Colon (tissue), 2 donors: ENCODE data around the gene CCDC81.

ENCODE experiments used
- FAIRE-seq: peaks from 2 replicates; lab custom pipeline; 2012; peaks lifted over from hg19 to GRCh38; lab: Jason Lieb, UNC
- donor health status: control.
- donor health status: control.

Gene CCDC81

DNA sequence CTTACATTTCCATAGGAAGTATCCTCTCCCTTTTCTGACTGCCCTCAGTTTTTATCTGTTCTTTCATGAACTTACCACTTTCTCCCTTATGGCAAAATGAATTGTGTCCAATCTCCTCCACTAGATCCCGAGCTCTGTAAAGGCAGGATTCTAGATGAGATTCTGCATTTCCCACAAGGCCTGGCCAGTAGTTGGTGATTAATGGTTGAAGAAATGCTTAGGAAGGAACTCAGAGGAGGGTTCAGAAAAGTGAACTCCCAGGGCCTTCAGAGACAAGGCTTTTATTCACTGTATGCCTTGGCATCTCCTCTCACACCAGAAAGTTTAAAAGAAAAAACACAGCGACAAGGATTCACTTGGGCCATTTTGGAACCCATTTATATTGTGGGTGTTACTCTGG, 66.2 kb downstream of the CCDC81 start:
- FAIRE-seq = no peak

DNA sequence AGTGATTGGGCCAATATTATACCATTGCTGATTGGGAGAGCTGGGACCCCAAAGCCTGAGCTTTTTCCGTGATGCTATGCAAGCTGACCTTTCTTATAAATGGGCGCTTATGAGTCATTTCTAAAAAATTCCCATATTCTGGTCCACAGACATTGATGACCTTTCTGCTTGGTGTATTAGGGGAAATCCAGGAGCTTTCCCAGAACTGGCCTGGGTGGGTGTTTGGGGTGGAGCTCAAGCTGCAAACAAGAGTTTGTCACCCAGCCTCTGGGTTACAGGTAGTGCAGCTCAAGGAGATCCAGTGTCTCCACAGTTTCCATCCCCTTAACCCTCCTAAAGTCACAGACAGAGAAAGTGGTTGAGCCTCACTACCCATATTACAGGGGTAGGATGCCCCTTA, 67.7 kb downstream of the CCDC81 start:
- FAIRE-seq = no peak

DNA sequence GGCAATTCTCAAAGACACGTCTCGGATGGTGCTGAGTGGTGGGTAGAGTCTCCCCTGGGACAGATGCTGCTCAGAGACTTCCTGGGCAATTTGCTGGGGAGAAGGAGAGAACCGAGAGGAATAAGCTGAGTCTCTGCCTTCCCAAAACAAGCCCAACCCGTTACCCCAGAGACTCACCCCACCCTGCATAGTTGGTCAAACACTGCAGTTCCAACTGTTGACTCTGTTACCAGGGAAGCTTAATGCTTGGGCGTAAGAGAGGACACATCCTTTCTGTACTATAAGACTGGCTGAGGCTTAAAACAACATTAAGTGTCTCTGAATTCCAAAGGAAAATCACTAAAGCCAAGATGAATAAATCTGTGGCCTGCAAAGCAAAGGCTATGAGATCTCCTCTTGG, 68.1 kb downstream of the CCDC81 start:
- FAIRE-seq = no peak

GRCh38 chr11:86443415-86443814, 68.7 kb downstream of the CCDC81 start:
- FAIRE-seq = no peak

- no peak for FAIRE-seq
Observed at GRCh38 chr11:86444981-86445380, 70.3 kb downstream of the CCDC81 start.

DNA sequence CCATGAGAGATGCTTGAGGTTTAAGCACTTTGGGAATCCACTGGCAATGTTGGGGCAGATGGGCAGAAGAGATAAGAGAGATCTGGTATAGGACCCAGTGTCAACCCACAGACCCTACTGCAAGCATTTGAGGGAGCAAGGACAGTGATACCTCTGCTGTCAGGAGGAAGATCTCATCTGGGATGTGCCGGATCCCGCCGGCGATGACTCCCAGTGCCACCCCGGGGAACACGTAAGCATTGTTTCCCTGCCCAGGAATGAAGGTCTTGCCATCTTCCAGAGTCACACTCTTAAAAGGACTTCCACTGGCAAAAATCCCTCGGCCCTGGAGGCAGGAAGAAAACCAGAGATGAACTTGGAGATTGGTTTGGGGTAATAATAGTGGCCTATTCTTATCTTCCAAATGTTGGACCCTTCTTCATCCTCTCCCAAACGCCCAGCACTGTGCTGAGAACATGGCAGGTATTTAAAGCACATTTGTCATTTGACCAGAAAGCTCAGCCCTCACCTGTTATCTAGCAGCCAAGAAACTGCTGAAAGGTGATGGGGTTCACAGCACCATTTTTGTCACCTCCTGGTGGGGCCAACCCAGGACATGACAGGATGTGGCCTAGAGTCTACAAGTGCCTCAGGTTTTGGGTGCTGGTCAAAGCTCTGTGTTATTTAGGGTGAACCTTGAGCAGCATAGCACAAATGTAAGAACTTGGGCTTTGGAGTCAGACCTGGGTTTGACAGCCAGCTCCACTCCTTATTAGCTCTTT, 71.7 kb downstream of the CCDC81 start:
- FAIRE-seq = no peak

- no peak for FAIRE-seq
Observed at GRCh38 chr11:86446924-86447285, 72.2 kb downstream of the CCDC81 start.

GRCh38 chr11:86447763-86448480, 73.2 kb downstream of the CCDC81 start:
- FAIRE-seq = no peak

DNA sequence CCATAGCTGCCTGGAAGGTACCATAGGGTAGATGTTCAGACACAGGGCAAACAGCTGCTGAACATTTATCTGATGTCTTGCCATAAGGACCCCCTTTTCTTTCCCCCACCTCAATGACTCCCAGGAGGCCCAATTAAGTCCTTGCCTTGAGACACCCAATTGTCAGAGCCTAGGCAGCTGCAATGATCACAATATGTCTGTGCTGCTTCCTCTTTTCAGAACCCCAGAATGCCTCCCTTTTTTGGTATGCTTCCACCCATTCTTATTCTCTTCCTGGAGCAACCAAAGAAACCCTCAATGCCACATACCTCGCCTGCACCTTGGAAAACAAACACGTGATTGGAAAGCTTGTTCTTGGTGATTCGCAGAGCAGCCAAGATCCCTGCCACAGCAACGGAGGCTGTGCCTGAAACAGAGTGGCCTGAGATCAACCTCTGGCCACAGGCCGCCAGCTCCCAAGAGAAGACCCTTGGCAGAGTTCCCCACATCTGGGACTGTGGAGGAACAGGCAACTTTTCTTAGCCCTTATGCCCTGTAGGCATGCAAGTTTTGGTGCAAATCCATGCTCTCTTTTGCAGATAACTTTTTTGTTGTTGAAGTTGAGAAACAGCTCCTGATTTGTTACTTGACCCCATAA, 75.4 kb downstream of the CCDC81 start:
- FAIRE-seq = no peak

DNA sequence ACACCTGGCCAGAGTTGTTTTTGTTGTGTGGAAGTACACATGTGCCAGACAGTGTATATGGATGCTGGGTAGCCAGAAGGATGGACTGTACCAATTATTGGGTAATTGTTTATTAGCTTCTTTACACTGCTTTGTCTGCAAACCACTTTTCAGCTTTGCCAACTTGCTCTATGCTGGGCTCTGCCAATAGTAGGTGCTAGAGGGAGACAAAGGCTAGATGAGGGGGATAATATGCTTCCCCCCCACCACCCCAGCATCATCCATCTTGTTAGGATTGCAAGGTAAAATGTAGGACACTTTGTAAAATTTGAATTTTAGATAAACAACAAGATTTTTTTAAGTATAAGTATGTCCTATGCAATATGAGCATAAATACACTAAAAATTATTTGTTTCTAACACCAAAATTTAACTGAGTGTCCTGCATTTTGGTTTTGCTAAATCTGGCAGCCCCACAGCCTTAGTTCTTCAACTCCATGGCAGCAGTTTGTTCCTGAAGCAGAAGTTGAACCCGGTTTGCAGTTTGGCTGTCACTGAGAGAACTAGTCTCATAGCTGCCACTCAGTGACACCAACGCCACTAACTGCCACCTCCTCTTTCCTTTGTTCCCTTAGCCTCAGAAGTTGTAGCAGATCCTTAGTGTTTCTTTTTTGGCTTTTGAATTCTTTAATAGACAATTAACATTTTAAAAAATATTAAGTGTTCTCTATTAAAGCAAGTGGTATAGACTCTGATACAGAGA, 78.8 kb downstream of the CCDC81 start:
- FAIRE-seq = no peak

GRCh38 chr11:86456075-86456939, 81.6 kb downstream of the CCDC81 start:
- FAIRE-seq = no peak

- no peak for FAIRE-seq
Observed at GRCh38 chr11:86458294-86459001, 83.8 kb downstream of the CCDC81 start.

GRCh38 chr11:86459002-86459385, 84.3 kb downstream of the CCDC81 start:
- FAIRE-seq = no peak

GRCh38 chr11:86459682-86460460, 85.2 kb downstream of the CCDC81 start:
- no peak for FAIRE-seq

GRCh38 chr11:86460461-86461385, 86.0 kb downstream of the CCDC81 start:
- no peak for FAIRE-seq

GRCh38 chr11:86461892-86462291, 87.2 kb downstream of the CCDC81 start:
- FAIRE-seq = no peak

DNA sequence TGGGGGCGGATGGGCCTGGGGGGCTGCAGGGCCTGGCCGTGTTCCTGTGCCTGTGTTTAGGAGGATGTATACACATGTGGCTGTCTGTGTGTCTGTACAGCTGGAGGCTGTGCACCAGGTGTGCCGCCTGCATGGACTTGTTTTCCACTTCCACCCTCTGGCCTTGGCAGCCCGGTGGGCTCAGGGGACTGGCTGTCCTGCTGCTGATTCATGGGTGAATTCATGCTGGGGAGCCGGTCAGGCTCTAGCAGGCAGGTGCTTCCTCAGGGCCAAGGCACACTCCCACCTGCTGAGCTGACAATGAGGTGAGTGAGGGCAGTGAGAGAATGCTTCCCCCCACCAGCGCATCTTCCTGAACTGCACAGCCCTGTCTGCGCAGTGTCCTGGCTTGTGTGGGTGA, 88.4 kb downstream of the CCDC81 start:
- no peak for FAIRE-seq

DNA sequence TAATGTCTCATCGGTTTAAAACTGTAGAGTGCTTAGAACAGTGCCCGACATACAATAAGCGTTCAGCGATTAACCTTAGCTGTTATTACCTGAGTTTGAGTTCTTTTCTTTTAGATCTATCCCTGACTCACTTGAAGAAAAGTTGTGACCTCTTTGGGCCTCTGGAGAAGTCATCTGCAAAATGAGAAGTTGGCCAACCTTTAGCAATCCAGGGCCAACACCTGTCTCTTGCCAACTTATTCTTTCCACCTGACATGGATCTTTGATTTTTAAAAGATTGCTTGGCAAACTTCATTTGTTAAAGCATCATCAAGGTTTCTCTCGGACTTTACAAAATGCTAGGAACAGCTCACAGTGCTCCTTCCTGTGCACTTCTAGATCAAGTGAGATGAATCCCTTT, 89.3 kb downstream of the CCDC81 start:
- FAIRE-seq = no peak
